C4-2B (cell line): Measurements from ENCODE around the gene B3GALT2.

ENCODE experiments used
- ZFX ChIP-seq: fragments of 450-650 bp; IDR thresholded peaks from 2 replicates; pipeline ENCODE4 v1.6.1; 2017
- TF ChIP-seq, protein P1 (sequence below): fragments of 450-650 bp; conservative IDR thresholded peaks from 2 replicates; pipeline ENCODE4 v1.5.1; 2017; ENCODE audit warnings: mild to moderate bottlenecking

DNA sequence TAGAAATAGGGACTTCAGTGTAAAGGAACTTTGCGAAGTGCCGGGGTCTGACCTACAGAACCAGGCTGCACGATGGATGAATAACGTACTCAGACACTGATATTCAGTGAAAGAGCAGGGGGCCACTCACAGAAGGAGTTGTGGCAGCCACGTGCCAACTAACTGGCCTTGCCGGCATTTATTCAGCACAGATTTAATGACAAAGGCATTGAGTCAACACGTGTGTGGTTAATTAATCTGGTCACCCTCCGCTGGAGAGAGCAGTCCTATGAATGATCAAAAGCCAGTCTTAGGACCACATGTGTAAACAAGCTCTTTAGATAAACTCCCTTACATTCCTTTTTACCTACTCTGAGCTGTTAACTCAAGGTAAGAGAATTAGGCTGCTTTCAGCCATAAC, 6.2 kb upstream of the B3GALT2 start:
- TF ChIP-seq, protein P1, sequence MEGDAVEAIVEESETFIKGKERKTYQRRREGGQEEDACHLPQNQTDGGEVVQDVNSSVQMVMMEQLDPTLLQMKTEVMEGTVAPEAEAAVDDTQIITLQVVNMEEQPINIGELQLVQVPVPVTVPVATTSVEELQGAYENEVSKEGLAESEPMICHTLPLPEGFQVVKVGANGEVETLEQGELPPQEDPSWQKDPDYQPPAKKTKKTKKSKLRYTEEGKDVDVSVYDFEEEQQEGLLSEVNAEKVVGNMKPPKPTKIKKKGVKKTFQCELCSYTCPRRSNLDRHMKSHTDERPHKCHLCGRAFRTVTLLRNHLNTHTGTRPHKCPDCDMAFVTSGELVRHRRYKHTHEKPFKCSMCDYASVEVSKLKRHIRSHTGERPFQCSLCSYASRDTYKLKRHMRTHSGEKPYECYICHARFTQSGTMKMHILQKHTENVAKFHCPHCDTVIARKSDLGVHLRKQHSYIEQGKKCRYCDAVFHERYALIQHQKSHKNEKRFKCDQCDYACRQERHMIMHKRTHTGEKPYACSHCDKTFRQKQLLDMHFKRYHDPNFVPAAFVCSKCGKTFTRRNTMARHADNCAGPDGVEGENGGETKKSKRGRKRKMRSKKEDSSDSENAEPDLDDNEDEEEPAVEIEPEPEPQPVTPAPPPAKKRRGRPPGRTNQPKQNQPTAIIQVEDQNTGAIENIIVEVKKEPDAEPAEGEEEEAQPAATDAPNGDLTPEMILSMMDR = no peak
- no peak for TF ChIP-seq ZFX
